Gastrocnemius medialis (tissue), 4 donors: Measurements from ENCODE around the gene TMEM223. TPM values are rescaled to one million over a fixed set of nuclear protein-coding genes. Genes with fewer than 3 reads are reported as not detected.

ENCODE experiments used
- ATAC-seq, 2 donors: fragments of 150-250 bp; one replicate each; pipeline ENCODE4 v1.9.1; 2016
- DNase-seq, 2 donors: peaks; one replicate each; pipeline ENCODE4 v3.0.0-alpha.2; 2019
- H3K27ac ChIP-seq, 4 donors: fragments of 200-600 bp; sonication (generic); 1 replicate in 1 of 4; 2 replicates in 3 of 4; pipeline ENCODE4 v1.5.1; 2016 to 2018; ENCODE audit warnings: mild to moderate bottlenecking in 2 of 4, moderate library complexity in 1 of 4
- H3K27me3 ChIP-seq, 3 donors: fragments of 200-600 bp; sonication (generic) in 2 of 3; 1 replicate in 1 of 3; 2 replicates in 2 of 3; pipeline versions ENCODE4 v1.5.1 to v1.6.0; 2016 to 2019; ENCODE audit warnings: mild to moderate bottlenecking in 1 of 3, moderate library complexity in 1 of 3
- H3K36me3 ChIP-seq, 2 donors: fragments of 200-600 bp; sonication (generic) in 1 of 2; one replicate each; pipeline ENCODE4 v1.5.1; 2017 to 2018
- H3K4me1 ChIP-seq, 2 donors: fragments of 200-600 bp; sonication (generic) in 1 of 2; one replicate each; pipeline ENCODE4 v1.5.1; 2016 to 2017; ENCODE audit warnings: mild to moderate bottlenecking in 2 of 2
- H3K4me3 ChIP-seq, 4 donors: fragments of 200-600 bp; sonication (generic) in 3 of 4; 1 replicate in 1 of 4; 2 replicates in 3 of 4; pipeline ENCODE4 v1.5.1; 2016 to 2019; ENCODE audit warnings: mild to moderate bottlenecking in 2 of 4
- H3K9me3 ChIP-seq, 3 donors: fragments of 200-600 bp; sonication (generic) in 2 of 3; 1 replicate in 1 of 3; 2 replicates in 2 of 3; pipeline ENCODE4 v1.5.1; 2016 to 2019
- CTCF ChIP-seq, 5 experiments: fragments of 450-650 bp in 3 of 5; fragments of 200-600 bp in 2 of 5; sonication (generic) in 2 of 5; IDR thresholded peaks in 4 of 5; conservative IDR thresholded peaks in 1 of 5; 1 replicate in 4 of 5; 2 replicates in 1 of 5; pipeline ENCODE4 v1.5.1; 2016 to 2019; ENCODE audit warnings: antibody characterized with exemption in 5 of 5, mild to moderate bottlenecking in 3 of 5, moderate library complexity in 3 of 5
- POLR2A ChIP-seq, 2 donors: fragments of 450-650 bp; IDR thresholded peaks; one replicate each; pipeline ENCODE4 v1.6.1; 2017; ENCODE audit warnings: antibody characterized with exemption in 2 of 2, mild to moderate bottlenecking in 2 of 2, moderate library complexity in 2 of 2
- in situ Hi-C, 4 donors: fragments of 200-750 bp; cut with MboI; loops; one replicate each; pipeline versions ENCODE4 v1.15.0 to v1.8.0; 2017; ENCODE audit warnings: low sequenced_read_pairs in 4 of 4
- intact Hi-C: fragments of 100-400 bp; cut with DNase I; formaldehyde crosslinking; loops from one replicate; pipeline ENCODE4 v1.15.1; 2023; ENCODE audit warnings: low total_unique reads
- total RNA-seq, 4 donors: library from RNA; depleted of rRNA; stranded (reverse); fragments of >200 nt; gene quantifications; one replicate each; pipeline versions ENCODE4 v1.1.0 to v1.2.3, GENCODE V29; 2016

The TMEM223 gene
- total RNA-seq, 4 donors from 2014 or later: 17.1 to 41.6 (median 23.8) TPM

- Histone ChIP-seq H3K27me3 (no peaks in the 10 kb centered on the region), H3K9me3 (no peaks in the 10 kb centered on the region), H3K27ac (no peak overlapping the region), H3K36me3 (peaks cover 0 to 44% of the 10 kb centered on the region in 2 donors), H3K4me1 (peaks cover 42 to 47% of the 10 kb centered on the region in 2 donors), H3K4me3 (no peak overlapping the region)
- intact Hi-C loops: loop anchor here (10.0 kb wide), 1 partner anchor 145 kb away; the partner anchor contains the start of gene GANAB
- in situ Hi-C loops: loop anchor here (5.0 to 10.0 kb wide), 2 partner anchors 73 to 75 kb away; no protein-coding TSS in a partner anchor
- ATAC-seq (no peak), DNase-seq (no peak)
- TF ChIP-seq POLR2A (IDR thresholded peaks at IDR 0.05) (no peak), CTCF (IDR thresholded peaks at IDR 0.05 in 4 of 5, conservative IDR thresholded peaks at IDR 0.05 in 1 of 5) (no peak)
Measured at GRCh38 chr11:62789576-62789975, 2.2 kb downstream of the TMEM223 start.

GRCh38 chr11:62788991-62789390 is 2.8 kb downstream of the TMEM223 start:
- intact Hi-C loops: loop anchor here (10.0 kb wide), 1 partner anchor 144 kb away; the partner anchor contains the start of gene GANAB
- in situ Hi-C loops: loop anchor here (5.0 to 10.0 kb wide), 2 partner anchors 73 to 76 kb away; no protein-coding TSS in a partner anchor
- DNase-seq: no peak

GRCh38 chr11:62787005-62787759 is 4.6 kb downstream of the TMEM223 start, which contains the start of gene TMEM179B:
TMEM179B (plus strand) TSS chr11:62787402; CDS start chr11:62787432, 30 bp downstream.
- Histone ChIP-seq H3K9me3 (no peaks in the 10 kb centered on the region), H3K27ac (peak within 1 kb of the TSS; percentile 85 to 99 (median 93)), H3K27me3 (no peaks in the 10 kb centered on the region), H3K4me1 (peaks cover 35 to 39% of the 10 kb centered on the region in 2 donors), H3K36me3 (peaks cover 0 to 31% of the 10 kb centered on the region in 2 donors), H3K4me3 (peak within 1 kb of the TSS; percentile 84 to 97 (median 93))
- in situ Hi-C loops (loop anchor here (5.0 to 10.0 kb wide), 2 partner anchors 75 to 78 kb away; no protein-coding TSS in a partner anchor), intact Hi-C loops (loop anchor here (1.0 to 10.0 kb wide), 5 partner anchors 18 to 142 kb away; partner anchors contain the start of genes GANAB, HNRNPUL2, NXF1 and SLC3A2)
- peak; percentile 98 to 99 for DNase-seq
- ATAC-seq: peak; percentile 90 to 94
- TF ChIP-seq CTCF (IDR thresholded peaks at IDR 0.05 in 4 of 5, conservative IDR thresholded peaks at IDR 0.05 in 1 of 5) (peak in 3 of 5 experiments; percentile 2 to 54 (median 36)), POLR2A (IDR thresholded peaks at IDR 0.05) (peak; percentile 96 to 97)

More at GRCh38 chr11:62788991-62789390, 2.8 kb downstream of the TMEM223 start:
- Histone ChIP-seq H3K27ac (peak overlapping the region in 1 of 4 donors; percentile 90), H3K4me3 (peak overlapping the region in 1 of 4 donors; percentile 97), H3K4me1 (peaks cover 42 to 47% of the 10 kb centered on the region in 2 donors), H3K36me3 (peaks cover 0 to 38% of the 10 kb centered on the region in 2 donors), H3K9me3 (no peaks in the 10 kb centered on the region), H3K27me3 (no peaks in the 10 kb centered on the region)
- TF ChIP-seq CTCF (IDR thresholded peaks at IDR 0.05 in 4 of 5, conservative IDR thresholded peaks at IDR 0.05 in 1 of 5) (no peak), POLR2A (IDR thresholded peaks at IDR 0.05) (no peak)
- ATAC-seq: no peak

GRCh38 chr11:62786318-62787004 is 5.3 kb downstream of the TMEM223 start:
- Histone ChIP-seq H3K4me3 (peak overlapping the region; percentile 84 to 97 (median 93)), H3K9me3 (no peaks in the 10 kb centered on the region), H3K4me1 (peaks cover 33 to 36% of the 10 kb centered on the region in 2 donors), H3K36me3 (peaks cover 0 to 34% of the 10 kb centered on the region in 2 donors), H3K27me3 (no peaks in the 10 kb centered on the region), H3K27ac (peak overlapping the region; percentile 85 to 99 (median 93))
- ATAC-seq (peak; percentile 85 to 88), DNase-seq (peak; percentile 74 to 90)
- in situ Hi-C loops: loop anchor here (5.0 to 10.0 kb wide), 2 partner anchors 76 to 78 kb away; no protein-coding TSS in a partner anchor
- intact Hi-C loops: loop anchor here (1.0 to 10.0 kb wide), 6 partner anchors 19 to 142 kb away; partner anchors contain the start of genes GANAB, HNRNPUL2, NXF1 and SLC3A2
- TF ChIP-seq CTCF (IDR thresholded peaks at IDR 0.05 in 4 of 5, conservative IDR thresholded peaks at IDR 0.05 in 1 of 5) (peak; percentile 93 to 98 (median 97)), POLR2A (IDR thresholded peaks at IDR 0.05) (no peak)
